Measurements from ENCODE around the gene LARGE1.

DNA sequence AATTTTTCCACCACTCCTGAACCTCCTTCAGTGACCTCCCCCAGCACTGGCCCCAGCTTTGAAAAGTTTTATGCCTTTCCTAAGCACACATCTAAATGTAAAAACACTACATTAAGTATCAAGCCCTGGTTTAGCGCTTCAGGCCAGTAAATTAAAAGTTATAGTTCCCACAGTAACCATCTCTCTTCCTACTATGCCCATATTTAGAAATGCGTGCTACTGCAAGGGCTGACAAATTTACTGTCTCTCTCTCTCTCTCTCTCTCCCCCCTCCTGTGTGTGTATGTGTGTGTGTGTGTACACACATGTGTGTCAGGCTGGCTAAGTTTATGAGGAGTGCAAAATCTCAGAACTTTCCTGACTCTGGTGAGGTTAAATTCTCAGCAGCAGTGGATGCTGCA, 231.4 kb downstream of the LARGE1 start:
- TF ChIP-seq CTCF (IDR thresholded peaks at IDR 0.05) (no peak), POLR2A (IDR thresholded peaks at IDR 0.05) (no peak)

All from Peyer's patch (tissue), 4 donors.